ENCODE results near the gene LOXHD1.

LOXHD1 gene

DNA sequence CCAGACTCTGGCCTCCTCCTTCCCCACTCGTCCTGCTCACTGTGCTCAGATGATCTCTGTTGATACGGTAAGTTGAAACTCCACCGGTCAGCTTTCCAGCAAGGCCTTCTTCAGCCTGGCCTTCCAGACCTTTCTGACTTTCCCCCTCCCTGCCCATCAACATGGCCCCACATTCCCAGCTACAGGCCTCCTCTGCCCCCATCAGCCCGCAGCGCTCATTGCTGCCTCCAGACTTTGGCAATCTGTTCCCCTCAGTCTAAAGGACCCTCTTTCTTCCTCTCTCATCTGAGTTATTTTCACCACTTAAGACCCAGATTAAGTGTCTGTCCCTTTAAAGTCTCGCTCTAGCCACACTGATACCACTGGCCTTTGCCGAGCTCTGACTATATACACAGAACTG is 10.6 kb downstream of the LOXHD1 start:
- no peaks in the 10 kb centered on the region for H3K36me3 ChIP-seq (ENCODE audit: control insufficient read depth, insufficient read depth, low read length)
- no peaks in the 10 kb centered on the region for H3K27me3 ChIP-seq (ENCODE audit: control insufficient read depth, insufficient read depth, low read length)
- H3K9ac ChIP-seq (ENCODE audit: low read depth, low read length): no peak overlapping the region
- no peak overlapping the region for H3K4me3 ChIP-seq (ENCODE audit: low read depth, low read length)
- no peaks in the 10 kb centered on the region for H3K4me1 ChIP-seq (ENCODE audit: control insufficient read depth, insufficient read depth, low read length)
- no peak overlapping the region for H3K27ac ChIP-seq (ENCODE audit: low read depth, low read length)
- no peaks in the 10 kb centered on the region for H3K9me3 ChIP-seq (ENCODE audit: control insufficient read depth, insufficient read depth, low read length)

DNA sequence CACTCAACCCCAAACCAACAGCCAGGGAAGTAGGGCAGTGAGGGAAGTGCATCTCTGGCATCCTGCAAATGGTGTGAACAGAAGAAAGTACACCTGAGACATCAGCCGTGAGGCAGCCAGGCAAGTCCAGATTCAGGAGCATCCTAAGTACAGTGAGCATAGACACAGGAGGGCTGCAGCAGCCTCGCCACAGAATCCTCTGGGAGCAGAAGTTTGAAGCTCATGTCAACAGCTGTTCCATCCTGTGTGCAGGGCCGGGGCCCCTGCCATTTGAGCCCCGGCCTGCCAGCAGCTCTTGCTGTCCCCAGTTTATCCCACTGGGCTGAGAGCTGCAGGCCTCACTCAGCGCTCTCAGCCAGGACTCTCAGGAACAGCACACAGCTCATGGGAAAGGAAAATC is 14.5 kb downstream of the LOXHD1 start:
- no peak overlapping the region for H3K9ac ChIP-seq (ENCODE audit: low read depth, low read length)
- no peak overlapping the region for H3K4me3 ChIP-seq (ENCODE audit: low read depth, low read length)
- H3K9me3 ChIP-seq (ENCODE audit: control insufficient read depth, insufficient read depth, low read length): no peaks in the 10 kb centered on the region
- no peaks in the 10 kb centered on the region for H3K4me1 ChIP-seq (ENCODE audit: control insufficient read depth, insufficient read depth, low read length)
- H3K36me3 ChIP-seq (ENCODE audit: control insufficient read depth, insufficient read depth, low read length): no peaks in the 10 kb centered on the region
- H3K27me3 ChIP-seq (ENCODE audit: control insufficient read depth, insufficient read depth, low read length): no peaks in the 10 kb centered on the region
- H3K27ac ChIP-seq (ENCODE audit: low read depth, low read length): no peak overlapping the region

DNA sequence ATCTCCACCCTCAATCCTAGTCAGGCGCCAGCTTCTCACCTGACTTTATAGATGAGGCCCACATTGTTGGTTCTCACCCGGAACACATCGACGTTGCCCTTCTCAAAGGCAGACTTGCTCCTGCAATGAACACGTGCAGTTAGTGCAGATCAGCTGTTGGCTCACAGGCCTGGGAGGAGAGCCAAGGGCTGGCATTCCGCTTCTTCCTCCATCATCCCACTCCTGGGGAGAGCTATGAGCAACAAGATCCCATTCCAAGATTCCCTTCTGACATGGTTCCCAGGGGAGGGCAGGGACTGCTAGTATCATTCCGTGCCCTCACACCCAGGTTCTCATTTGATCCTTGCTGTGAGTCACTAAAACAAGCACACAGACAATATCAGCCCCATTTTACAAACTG is 15.1 kb downstream of the LOXHD1 start:
- Histone ChIP-seq H3K27ac (ENCODE audit: low read depth, low read length) (no peak overlapping the region), H3K27me3 (ENCODE audit: control insufficient read depth, insufficient read depth, low read length) (no peaks in the 10 kb centered on the region), H3K36me3 (ENCODE audit: control insufficient read depth, insufficient read depth, low read length) (no peaks in the 10 kb centered on the region), H3K4me3 (ENCODE audit: low read depth, low read length) (no peak overlapping the region), H3K4me1 (ENCODE audit: control insufficient read depth, insufficient read depth, low read length) (no peaks in the 10 kb centered on the region), H3K9ac (ENCODE audit: low read depth, low read length) (no peak overlapping the region), H3K9me3 (ENCODE audit: control insufficient read depth, insufficient read depth, low read length) (no peaks in the 10 kb centered on the region)

DNA sequence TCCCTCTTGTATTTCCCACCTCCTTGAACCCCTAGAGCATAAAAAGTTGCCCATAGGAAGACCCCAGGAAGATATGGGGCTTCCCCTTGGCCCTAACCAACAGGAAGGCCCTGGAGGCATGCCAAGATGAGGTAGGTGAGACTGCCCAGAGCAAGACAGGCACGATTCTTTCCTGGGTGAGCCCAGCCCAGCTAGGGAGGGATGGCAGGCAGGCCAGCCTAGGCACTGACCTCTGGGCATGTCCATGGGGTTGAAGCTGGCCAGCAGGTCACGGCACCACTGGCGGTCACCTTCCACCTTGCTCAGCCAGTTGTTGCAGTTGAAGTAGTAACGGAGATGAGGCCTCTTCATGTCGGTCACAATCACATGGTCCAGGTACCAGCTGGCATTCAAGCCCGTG is 17.6 kb downstream of the LOXHD1 start:
- H3K36me3 ChIP-seq (ENCODE audit: control insufficient read depth, insufficient read depth, low read length): no peaks in the 10 kb centered on the region
- H3K4me3 ChIP-seq (ENCODE audit: low read depth, low read length): no peak overlapping the region
- H3K27me3 ChIP-seq (ENCODE audit: control insufficient read depth, insufficient read depth, low read length): no peaks in the 10 kb centered on the region
- no peaks in the 10 kb centered on the region for H3K9me3 ChIP-seq (ENCODE audit: control insufficient read depth, insufficient read depth, low read length)
- H3K27ac ChIP-seq (ENCODE audit: low read depth, low read length): no peak overlapping the region
- no peak overlapping the region for H3K9ac ChIP-seq (ENCODE audit: low read depth, low read length)
- H3K4me1 ChIP-seq (ENCODE audit: control insufficient read depth, insufficient read depth, low read length): no peaks in the 10 kb centered on the region

DNA sequence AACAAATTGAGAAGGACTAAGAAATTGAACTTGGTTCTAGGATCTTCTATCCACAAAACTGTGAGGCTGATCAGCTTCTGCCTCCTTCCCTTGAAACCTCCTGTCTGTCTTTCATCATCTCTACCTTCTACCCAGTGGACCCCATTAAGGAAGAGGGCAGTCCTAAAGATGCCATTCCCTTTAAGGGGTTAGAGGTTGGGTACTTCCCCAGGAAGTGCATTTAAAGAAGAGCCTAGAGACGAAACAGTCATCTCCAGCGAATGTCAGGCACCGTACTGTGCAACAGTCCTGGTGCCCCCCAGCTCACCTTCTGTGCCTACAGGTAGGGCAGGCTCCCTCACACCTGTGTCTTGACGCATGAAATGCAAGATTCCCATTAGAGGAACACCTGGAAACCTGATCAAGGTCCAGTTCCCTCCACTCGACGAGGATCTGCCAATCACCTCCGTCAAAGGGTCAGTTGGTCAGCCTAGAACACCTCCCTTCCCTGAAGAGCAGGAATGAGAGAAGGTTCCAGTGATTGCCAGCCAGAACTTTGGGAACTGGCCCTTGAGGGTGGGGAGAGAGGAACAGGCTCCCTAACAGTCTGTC is 20.9 kb downstream of the LOXHD1 start:
- no peak overlapping the region for H3K27ac ChIP-seq (ENCODE audit: low read depth, low read length)
- H3K27me3 ChIP-seq (ENCODE audit: control insufficient read depth, insufficient read depth, low read length): no peaks in the 10 kb centered on the region
- no peaks in the 10 kb centered on the region for H3K36me3 ChIP-seq (ENCODE audit: control insufficient read depth, insufficient read depth, low read length)
- no peak overlapping the region for H3K9ac ChIP-seq (ENCODE audit: low read depth, low read length)
- H3K4me1 ChIP-seq (ENCODE audit: control insufficient read depth, insufficient read depth, low read length): no peaks in the 10 kb centered on the region
- no peaks in the 10 kb centered on the region for H3K9me3 ChIP-seq (ENCODE audit: control insufficient read depth, insufficient read depth, low read length)
- H3K4me3 ChIP-seq (ENCODE audit: low read depth, low read length): no peak overlapping the region

DNA sequence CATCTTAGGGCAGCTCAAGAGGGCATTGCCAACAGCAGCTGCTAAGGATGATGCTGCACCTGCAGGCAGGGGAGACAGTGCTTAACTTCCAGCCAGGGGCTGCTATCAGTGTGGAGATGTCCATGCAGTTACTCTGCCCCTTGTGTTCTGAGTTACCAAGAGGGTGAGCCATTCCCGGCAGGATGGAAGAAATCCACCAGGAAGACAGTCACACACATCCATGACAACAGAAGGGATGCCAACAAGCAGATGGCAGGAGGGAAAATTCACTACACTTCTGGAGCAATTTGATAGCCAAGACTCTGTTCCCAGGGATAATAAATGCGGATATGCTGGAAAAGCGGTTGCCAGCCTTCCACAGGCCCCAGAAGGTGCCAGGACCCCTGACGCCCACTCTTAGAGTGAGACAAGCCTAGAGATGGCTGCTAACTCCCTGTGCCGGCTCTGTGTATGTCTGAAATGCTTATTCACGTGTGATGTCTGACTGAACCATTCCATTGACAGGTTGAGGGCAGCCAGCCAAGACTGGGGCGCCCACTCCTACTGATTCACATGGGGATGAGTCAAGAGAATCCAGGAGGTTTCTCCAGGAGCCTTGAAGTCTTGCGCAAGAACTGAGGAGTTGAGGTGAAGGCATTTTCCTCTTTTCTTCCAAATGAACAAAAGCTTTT is 24.5 kb downstream of the LOXHD1 start:
- no peaks in the 10 kb centered on the region for H3K27me3 ChIP-seq (ENCODE audit: control insufficient read depth, insufficient read depth, low read length)
- no peak overlapping the region for H3K27ac ChIP-seq (ENCODE audit: low read depth, low read length)

DNA sequence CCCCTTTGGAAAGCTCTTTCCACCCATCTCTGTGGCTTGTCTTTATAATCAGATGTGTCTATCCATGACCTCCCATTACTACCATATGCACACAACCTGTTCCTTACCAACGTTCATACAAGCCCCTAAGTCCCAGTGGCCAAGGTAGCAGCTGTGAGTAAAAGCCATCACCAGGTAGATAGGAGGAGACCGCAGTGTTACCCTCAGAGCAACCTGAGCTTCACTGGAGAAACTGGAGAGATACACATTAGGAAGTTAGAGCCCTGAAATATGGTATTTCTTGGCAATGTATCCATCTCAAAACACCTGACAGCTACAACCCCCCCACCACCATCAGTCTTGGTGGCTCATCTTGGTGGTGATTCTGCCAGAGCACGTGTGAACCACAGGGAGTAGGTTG is 26.0 kb downstream of the LOXHD1 start:
- Histone ChIP-seq H3K9ac (ENCODE audit: low read depth, low read length) (no peak overlapping the region), H3K27me3 (ENCODE audit: control insufficient read depth, insufficient read depth, low read length) (no peaks in the 10 kb centered on the region), H3K9me3 (ENCODE audit: control insufficient read depth, insufficient read depth, low read length) (no peaks in the 10 kb centered on the region), H3K36me3 (ENCODE audit: control insufficient read depth, insufficient read depth, low read length) (no peaks in the 10 kb centered on the region), H3K27ac (ENCODE audit: low read depth, low read length) (no peak overlapping the region), H3K4me3 (ENCODE audit: low read depth, low read length) (no peak overlapping the region), H3K4me1 (ENCODE audit: control insufficient read depth, insufficient read depth, low read length) (no peaks in the 10 kb centered on the region)

More for the DNA sequence above, 24.5 kb downstream of the LOXHD1 start:
- Histone ChIP-seq H3K9ac (ENCODE audit: low read depth, low read length) (no peak overlapping the region), H3K4me1 (ENCODE audit: control insufficient read depth, insufficient read depth, low read length) (no peaks in the 10 kb centered on the region), H3K4me3 (ENCODE audit: low read depth, low read length) (no peak overlapping the region), H3K36me3 (ENCODE audit: control insufficient read depth, insufficient read depth, low read length) (no peaks in the 10 kb centered on the region), H3K9me3 (ENCODE audit: control insufficient read depth, insufficient read depth, low read length) (no peaks in the 10 kb centered on the region)

DNA sequence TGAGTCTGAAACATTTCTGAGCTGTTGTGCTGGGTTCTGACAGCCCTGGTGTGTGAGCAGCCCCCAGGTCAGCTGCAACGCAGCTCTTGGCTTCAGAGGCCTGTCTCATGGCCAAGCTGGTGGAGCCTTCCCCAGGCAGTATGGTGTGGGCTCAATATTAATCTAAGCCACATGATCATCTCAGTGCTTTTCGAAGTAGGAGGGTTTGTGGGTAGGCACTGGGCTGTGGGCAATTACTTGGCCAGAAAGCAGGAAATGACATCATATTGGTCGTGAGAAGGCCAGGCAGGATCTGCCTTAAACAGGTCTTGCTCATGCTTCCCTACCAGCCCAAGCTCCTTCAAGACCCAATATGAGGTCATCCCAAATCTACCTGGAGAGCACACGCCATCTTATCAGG is 26.9 kb downstream of the LOXHD1 start:
- Histone ChIP-seq H3K36me3 (ENCODE audit: control insufficient read depth, insufficient read depth, low read length) (no peaks in the 10 kb centered on the region), H3K9me3 (ENCODE audit: control insufficient read depth, insufficient read depth, low read length) (no peaks in the 10 kb centered on the region), H3K4me1 (ENCODE audit: control insufficient read depth, insufficient read depth, low read length) (no peaks in the 10 kb centered on the region), H3K27ac (ENCODE audit: low read depth, low read length) (no peak overlapping the region), H3K27me3 (ENCODE audit: control insufficient read depth, insufficient read depth, low read length) (no peaks in the 10 kb centered on the region), H3K9ac (ENCODE audit: low read depth, low read length) (no peak overlapping the region), H3K4me3 (ENCODE audit: low read depth, low read length) (no peak overlapping the region)

DNA sequence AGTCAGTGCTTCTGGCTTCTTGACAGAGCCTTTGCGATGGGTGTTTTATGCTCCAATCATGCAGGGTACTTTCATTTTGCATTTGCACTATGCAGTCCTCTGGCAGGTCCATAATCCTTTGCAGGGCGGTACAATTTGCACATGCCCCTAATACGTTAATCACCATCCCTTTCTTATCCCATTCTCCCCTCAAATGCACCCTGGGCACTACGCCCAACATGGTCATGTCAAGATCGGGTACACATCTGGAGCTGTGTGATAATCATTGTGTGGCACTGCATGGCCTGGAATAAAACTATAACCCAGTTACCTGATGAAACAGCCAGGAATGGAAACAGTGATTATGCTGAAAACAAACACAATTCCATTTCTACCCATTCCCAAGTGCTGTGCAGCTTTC is 27.7 kb downstream of the LOXHD1 start:
- H3K4me3 ChIP-seq (ENCODE audit: low read depth, low read length): no peak overlapping the region
- no peak overlapping the region for H3K27ac ChIP-seq (ENCODE audit: low read depth, low read length)
- H3K4me1 ChIP-seq (ENCODE audit: control insufficient read depth, insufficient read depth, low read length): no peaks in the 10 kb centered on the region
- no peaks in the 10 kb centered on the region for H3K27me3 ChIP-seq (ENCODE audit: control insufficient read depth, insufficient read depth, low read length)
- H3K9me3 ChIP-seq (ENCODE audit: control insufficient read depth, insufficient read depth, low read length): no peaks in the 10 kb centered on the region
- H3K36me3 ChIP-seq (ENCODE audit: control insufficient read depth, insufficient read depth, low read length): no peaks in the 10 kb centered on the region
- no peak overlapping the region for H3K9ac ChIP-seq (ENCODE audit: low read depth, low read length)

DNA sequence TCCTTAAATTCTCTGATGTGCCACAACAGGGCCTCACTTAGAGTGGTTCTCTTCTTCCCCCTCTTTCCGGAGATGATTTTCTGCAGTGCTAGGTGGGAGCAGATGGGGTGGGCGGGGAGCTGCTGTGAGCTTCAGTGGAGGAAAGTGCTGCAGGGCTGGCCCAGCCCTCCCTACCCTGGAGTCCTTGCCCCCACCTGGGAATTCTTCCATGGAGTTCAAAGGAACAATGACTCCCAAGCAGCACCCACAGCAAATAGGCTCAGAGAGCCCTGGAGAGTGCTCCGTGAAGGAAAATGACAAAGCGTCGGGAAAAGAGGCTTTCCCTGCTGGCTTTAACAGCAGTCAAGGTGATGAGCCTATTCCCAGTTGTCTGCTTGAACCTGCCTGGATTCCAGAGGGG is 28.8 kb downstream of the LOXHD1 start:
- H3K36me3 ChIP-seq (ENCODE audit: control insufficient read depth, insufficient read depth, low read length): no peaks in the 10 kb centered on the region
- H3K4me1 ChIP-seq (ENCODE audit: control insufficient read depth, insufficient read depth, low read length): no peaks in the 10 kb centered on the region
- no peaks in the 10 kb centered on the region for H3K9me3 ChIP-seq (ENCODE audit: control insufficient read depth, insufficient read depth, low read length)
- no peak overlapping the region for H3K9ac ChIP-seq (ENCODE audit: low read depth, low read length)
- no peaks in the 10 kb centered on the region for H3K27me3 ChIP-seq (ENCODE audit: control insufficient read depth, insufficient read depth, low read length)
- H3K4me3 ChIP-seq (ENCODE audit: low read depth, low read length): no peak overlapping the region
- no peak overlapping the region for H3K27ac ChIP-seq (ENCODE audit: low read depth, low read length)

DNA sequence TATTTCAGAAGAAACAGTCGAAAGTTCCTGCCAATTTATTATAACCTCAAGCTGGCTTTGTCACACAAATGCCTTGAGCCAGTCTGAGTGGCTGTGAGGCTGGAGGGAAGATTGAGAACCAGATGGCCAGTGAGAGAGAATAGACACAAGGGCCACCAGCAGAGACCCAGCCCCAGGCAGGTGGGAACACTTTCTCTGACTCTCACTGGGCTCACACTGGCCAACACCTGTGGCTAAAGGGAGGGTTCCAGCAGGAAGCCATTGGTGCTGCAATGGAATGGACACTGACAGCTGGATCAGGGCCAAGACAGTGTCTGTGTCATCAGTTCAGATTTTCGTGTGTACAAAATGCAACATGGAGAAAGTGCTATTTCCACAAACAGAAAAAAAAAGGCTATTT is 29.9 kb downstream of the LOXHD1 start:
- H3K27ac ChIP-seq (ENCODE audit: low read depth, low read length): no peak overlapping the region
- H3K4me1 ChIP-seq (ENCODE audit: control insufficient read depth, insufficient read depth, low read length): no peaks in the 10 kb centered on the region
- no peaks in the 10 kb centered on the region for H3K27me3 ChIP-seq (ENCODE audit: control insufficient read depth, insufficient read depth, low read length)
- H3K9ac ChIP-seq (ENCODE audit: low read depth, low read length): no peak overlapping the region
- no peak overlapping the region for H3K4me3 ChIP-seq (ENCODE audit: low read depth, low read length)
- H3K36me3 ChIP-seq (ENCODE audit: control insufficient read depth, insufficient read depth, low read length): no peaks in the 10 kb centered on the region
- no peaks in the 10 kb centered on the region for H3K9me3 ChIP-seq (ENCODE audit: control insufficient read depth, insufficient read depth, low read length)

Measured in HUES48 (cell line).